Measurements from ENCODE around the gene SLC45A1.
"Not testable (repeated sequence)": the region's sequence is repeated elsewhere in the genome, so short reads cannot be mapped to it uniquely, and the experiment has no call there.

SLC45A1 gene

DNA sequence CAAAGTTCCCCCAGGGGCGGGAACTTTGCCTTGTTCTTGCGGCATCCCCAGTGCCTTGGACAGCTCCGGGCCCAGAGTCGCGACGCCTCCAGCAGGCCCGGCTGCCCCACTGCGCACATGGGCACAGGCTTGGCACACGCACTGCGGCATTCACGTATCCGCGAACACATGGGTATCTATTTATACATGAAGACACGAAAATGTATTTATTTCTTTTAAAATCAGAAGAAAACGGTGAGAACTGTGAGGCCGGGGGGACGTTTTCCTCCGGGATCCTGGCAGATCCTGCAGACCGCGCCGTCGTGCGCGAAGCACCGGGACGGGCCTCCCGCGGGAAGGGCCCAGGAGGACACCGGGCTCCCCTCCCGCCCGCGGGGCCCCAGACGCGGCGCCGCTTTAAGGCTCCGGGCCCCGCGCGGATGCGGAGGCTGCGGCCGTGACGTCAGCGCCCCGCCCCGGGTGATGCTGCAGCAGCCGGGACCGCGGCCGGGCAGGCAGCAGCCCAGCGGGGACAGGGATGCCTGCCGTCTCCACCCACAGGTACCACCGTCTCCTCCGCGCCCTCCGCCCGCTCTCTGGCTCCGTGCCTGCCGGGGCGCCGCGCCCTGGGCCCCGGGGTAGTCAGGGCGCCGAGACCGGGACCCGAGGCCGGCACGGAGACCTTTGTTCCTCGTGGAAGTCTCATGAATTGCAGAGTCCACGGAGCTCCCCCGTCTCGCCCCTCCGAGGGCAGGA lies at the start of gene SLC45A1:
Gene SLC45A1, plus strand, starts transcription at position 468 of the 735 bp plus-strand sequence. CDS start 6,216 bp downstream, outside the sequence.
- peak; percentile 52 for DNase-seq (ENCODE audit: low read depth)

DNA sequence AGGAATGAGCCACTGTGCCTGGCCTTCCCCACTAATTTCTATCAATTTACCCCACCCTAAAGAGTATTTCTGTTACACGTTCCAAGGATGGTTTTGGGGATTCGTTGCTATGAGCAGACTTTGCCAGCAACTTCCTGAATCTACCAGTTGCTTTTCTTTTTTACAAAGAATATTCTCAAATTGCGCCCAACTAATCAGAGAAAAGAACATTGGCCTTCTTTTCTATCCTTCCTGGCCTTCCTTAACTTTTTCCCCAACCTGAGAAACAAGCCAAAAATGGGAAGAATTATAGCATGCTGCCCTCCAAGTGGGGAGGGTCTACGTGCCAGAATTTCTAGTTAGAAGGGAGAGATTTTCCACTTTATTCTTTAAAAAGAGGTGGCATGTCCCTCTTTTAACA lies 44.9 kb upstream of the SLC45A1 start:
- DNase-seq (ENCODE audit: low read depth): no peak

DNA sequence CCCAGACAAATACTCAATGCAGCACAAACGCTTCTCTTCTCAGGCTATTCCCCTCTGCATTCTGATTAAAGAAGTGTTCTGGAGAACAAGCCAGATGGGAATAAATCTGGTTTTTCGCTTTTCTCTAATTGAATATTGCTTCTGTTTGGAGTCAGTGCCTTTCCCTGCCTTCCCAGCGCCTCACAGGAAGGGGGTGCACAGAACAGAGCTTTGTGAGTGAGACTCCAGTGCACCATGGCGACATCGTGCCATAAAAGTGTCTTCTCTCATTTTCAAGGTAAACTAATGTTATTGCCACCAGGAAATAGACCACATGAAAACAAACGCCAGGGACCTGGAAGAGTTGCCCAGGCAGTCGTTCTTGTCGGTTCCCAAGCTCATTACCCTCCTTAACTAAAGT lies 43.6 kb upstream of the SLC45A1 start:
- no peak for DNase-seq (ENCODE audit: low read depth)

GRCh38 chr1:8276173-8276914 lies 41.6 kb upstream of the SLC45A1 start:
- DNase-seq (ENCODE audit: low read depth): no peak

DNA sequence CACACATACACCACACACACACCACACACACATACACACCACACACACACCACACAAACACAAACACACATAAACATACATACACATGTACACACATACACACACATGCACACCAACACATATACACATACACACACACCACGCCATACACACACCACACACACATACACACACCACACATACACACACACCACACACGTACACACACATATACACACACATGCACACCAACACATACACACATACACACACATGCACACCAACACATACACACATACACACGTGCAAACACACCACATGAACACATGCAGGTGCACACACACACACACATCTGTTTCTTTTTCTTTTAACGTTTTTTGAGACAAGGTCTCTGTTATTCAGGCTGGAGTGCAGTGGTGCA lies 41.0 kb upstream of the SLC45A1 start:
- no peak for DNase-seq (ENCODE audit: low read depth)

DNA sequence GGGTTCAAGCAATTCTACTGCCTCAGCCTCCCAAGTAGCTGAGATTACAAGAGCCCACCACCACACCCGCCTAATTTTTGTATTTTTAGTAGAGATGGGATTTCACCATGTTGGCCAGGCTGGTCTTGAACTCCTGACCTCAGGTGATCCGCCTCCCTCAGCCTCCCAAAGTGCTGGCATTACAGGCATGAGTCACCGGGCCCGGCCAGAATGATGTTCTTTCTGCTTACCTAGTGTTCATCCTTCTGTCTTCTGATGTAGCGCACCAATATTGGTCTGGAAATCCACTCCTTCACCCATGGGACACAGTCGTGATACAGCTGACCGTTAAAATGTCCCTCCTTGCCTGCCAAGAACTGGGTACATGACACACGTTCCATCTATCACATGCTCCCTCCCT lies 39.2 kb upstream of the SLC45A1 start:
- DNase-seq (ENCODE audit: low read depth): not testable (repeated sequence)

- no peak for DNase-seq (ENCODE audit: low read depth)
Observed at GRCh38 chr1:8281843-8282509, 35.9 kb upstream of the SLC45A1 start.

GRCh38 chr1:8283058-8283884 lies 34.6 kb upstream of the SLC45A1 start:
- DNase-seq (ENCODE audit: low read depth): no peak

GRCh38 chr1:8284127-8284526 lies 33.8 kb upstream of the SLC45A1 start:
- peak; percentile 19 for DNase-seq (ENCODE audit: low read depth)

DNA sequence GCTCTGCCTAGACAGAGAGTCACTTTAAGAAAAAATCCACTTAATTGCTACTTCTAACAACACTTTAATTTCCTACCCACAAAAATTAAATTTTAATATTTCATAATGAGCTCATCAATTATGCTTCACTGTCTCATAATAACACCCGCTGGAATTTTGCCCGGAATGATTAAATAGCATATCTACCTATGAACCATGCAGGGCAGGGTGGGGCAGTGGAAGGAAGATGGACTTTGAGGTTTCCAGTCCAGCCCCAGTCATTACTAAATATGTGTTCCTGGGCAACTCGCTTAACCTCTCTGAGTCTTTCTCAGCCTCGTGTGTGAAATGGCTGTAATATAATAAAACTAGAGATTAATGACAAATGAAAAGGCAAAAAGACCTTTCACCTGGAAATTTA lies 32.8 kb upstream of the SLC45A1 start:
- DNase-seq (ENCODE audit: low read depth): no peak

GRCh38 chr1:8285965-8286364 lies 31.9 kb upstream of the SLC45A1 start:
- no peak for DNase-seq (ENCODE audit: low read depth)

DNA sequence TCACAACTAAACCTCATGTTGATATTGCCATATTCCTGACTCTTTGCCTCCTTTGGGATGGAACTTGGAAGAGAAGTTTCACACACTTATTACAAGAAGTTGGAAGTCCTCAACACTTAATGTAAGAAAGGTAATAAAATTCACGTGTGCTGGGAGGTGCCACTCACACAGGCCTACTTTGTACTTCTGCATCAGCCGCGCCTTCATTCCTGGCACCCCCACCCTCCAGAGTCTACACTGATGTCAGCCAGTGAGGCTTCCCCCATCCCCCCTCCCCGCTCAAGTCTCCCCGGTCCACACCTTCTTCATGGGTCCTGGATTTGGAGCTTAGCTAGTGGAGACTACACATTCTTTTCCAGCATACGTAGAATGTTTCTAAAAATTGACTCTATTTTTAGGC lies 24.8 kb upstream of the SLC45A1 start:
- no peak for DNase-seq (ENCODE audit: low read depth)

- no peak for DNase-seq (ENCODE audit: low read depth)
Observed at GRCh38 chr1:8293641-8294169, 24.2 kb upstream of the SLC45A1 start.

- peak; percentile 34 for DNase-seq (ENCODE audit: low read depth)
Observed at GRCh38 chr1:8294170-8294697, 23.7 kb upstream of the SLC45A1 start.

GRCh38 chr1:8297245-8297644 lies 20.7 kb upstream of the SLC45A1 start:
- DNase-seq (ENCODE audit: low read depth): no peak

DNA sequence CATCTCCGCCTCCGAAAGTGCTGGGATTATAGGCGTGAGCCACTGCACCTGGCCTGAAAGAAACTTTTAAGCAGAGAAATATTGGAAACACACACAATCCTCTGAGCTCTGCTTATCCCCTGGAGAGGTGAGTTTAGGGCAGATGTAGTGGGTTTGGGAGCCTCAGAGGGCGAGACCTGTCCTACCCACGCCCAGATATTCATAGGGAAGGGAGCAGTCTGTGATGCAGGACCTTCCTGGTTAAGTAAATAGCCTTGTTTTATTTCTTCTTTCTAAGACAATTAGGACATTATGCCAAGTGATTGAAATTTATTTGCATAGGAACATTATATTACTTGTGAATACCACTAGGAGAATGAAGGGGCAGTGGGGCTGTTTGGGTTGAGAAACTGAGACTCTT lies 18.0 kb upstream of the SLC45A1 start:
- DNase-seq (ENCODE audit: low read depth): no peak

GRCh38 chr1:8302081-8302956 lies 15.6 kb upstream of the SLC45A1 start:
- no peak for DNase-seq (ENCODE audit: low read depth)

DNA sequence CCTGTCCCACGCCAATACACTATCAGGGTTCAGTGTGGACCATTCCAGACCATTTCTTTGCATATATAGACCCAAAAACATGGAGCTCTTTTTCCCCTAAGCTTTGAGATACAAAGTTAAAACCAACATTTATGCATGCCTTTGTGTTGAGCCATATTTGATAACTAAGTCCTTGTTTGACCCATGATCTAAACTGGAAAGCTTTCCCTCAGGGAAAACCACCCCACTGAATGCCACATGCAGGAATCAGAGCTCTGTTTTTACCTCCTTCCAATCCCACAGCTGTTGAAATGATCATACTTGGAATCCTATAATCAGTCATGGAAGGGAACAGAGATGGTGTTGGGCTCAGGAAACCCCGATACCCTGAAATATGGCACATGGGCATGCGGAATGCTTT lies 14.8 kb upstream of the SLC45A1 start:
- DNase-seq (ENCODE audit: low read depth): no peak

DNA sequence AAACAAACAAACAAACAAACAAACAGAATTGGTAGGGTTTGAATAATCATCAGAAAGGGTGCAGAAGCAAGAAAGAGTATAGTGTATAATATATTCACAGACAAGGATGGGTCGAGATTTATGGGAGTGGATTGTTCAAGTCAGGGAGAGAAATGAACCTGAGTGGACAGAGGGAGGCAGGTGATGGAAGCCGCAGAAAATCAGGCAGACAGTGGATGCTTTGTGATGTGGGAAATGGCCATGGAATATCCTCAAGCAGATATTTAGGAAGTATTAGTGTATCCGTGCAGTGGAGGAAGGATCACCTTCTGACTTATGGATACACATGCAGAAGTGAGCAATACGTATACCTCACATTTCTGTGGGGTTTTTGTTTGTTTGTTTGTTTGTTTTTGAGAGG lies 14.0 kb upstream of the SLC45A1 start:
- DNase-seq (ENCODE audit: low read depth): no peak

GRCh38 chr1:8307628-8308027 lies 10.3 kb upstream of the SLC45A1 start:
- DNase-seq (ENCODE audit: low read depth): no peak

All from fibroblast of gingiva (primary cell).